HUES6 (cell line): ENCODE results near the gene MAFB.

Source experiments
- H3K27ac ChIP-seq: 2 replicates; pipeline ENCODE4 v1.7.0; 2013; ENCODE audit warnings: low read depth, mild to moderate bottlenecking, low read length, inconsistent platforms
- H3K27me3 ChIP-seq: 2 replicates; pipeline ENCODE4 v1.6.1; 2013; ENCODE audit warnings: low read length; ENCODE audit not compliant: control insufficient read depth, insufficient read depth
- H3K36me3 ChIP-seq: 2 replicates; pipeline ENCODE4 v1.6.1; 2013; ENCODE audit warnings: low read length; ENCODE audit not compliant: control insufficient read depth, insufficient read depth
- H3K4me1 ChIP-seq: 2 replicates; pipeline ENCODE4 v1.6.1; 2013; ENCODE audit warnings: low read length; ENCODE audit not compliant: control insufficient read depth, insufficient read depth
- H3K4me3 ChIP-seq: 2 replicates; pipeline ENCODE4 v1.5.1; 2013; ENCODE audit warnings: low read depth, low read length
- H3K9ac ChIP-seq: one replicate; pipeline ENCODE4 v1.6.1; 2013; ENCODE audit warnings: mild to moderate bottlenecking, low read length
- H3K9me3 ChIP-seq: 2 replicates; pipeline ENCODE4 v1.6.1; 2013; ENCODE audit warnings: low read depth, low read length; ENCODE audit not compliant: control insufficient read depth, insufficient read depth

Gene MAFB

GRCh38 chr20:40689943-40690835 lies 1.2 kb upstream of the MAFB start:
- no peak overlapping the region for H3K27ac ChIP-seq
- peaks cover 99% of the 10 kb centered on the region for H3K27me3 ChIP-seq
- no peaks in the 10 kb centered on the region for H3K9me3 ChIP-seq
- peaks cover 42% of the 10 kb centered on the region for H3K4me1 ChIP-seq
- no peaks in the 10 kb centered on the region for H3K36me3 ChIP-seq
- H3K9ac ChIP-seq, result peak overlapping the region; percentile 69
- H3K4me3 ChIP-seq, result peak overlapping the region; percentile 73

DNA sequence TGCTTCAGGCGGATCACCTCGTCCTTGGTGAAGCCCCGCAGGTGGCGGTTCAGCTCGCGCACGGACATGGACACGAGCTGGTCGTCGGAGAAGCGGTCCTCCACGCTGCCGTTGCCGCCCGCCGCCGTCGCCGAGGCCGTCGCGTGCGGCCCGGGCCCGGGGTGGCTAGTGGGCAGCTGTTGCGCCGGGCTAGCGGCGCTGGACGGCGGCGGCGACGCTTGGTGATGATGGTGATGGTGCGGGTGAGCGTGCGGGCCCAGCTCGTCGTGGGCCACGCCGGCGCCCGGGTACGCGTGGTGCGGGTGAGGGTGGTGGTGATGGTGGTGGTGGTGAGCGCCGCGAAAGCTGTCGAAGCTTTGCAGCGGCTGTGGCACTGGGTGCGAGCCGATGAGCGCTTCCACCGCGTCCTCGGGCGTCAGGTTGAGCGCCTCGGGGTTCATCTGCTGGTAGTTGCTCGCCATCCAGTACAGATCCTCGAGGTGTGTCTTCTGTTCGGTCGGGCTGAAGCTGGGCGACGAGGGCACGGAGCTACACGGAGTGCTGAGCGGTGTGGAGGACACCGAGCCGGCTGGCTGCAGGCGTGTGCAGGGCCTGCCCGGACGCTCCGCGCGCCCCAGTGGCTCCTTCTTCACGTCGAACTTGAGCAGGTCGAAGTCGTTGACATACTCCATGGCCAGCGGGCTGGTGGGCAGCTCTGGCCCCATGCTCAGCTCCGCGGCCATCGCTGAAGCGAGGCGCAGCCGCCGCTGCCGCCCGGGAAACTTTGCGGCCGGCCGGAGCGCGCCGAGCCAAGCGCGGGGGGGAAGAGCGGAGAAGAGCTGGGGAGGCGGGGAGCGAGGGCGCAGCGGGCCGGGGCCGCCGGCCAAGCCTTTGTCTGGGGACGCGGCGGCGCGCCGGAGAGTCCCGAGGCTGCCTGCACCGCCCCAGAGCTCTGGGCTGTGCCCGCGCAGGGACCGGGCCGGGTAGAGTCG lies 622 bp downstream of the MAFB start:
- no peak overlapping the region for H3K9ac ChIP-seq
- H3K27ac ChIP-seq, result no peak overlapping the region

GRCh38 chr20:40687384-40688128 lies 1.5 kb downstream of the MAFB start:
- peak overlapping the region; percentile 73 for H3K4me3 ChIP-seq
- peaks cover 99% of the 10 kb centered on the region for H3K27me3 ChIP-seq
- H3K9me3 ChIP-seq, result no peaks in the 10 kb centered on the region
- no peaks in the 10 kb centered on the region for H3K36me3 ChIP-seq
- H3K9ac ChIP-seq, result no peak overlapping the region
- H3K4me1 ChIP-seq, result peaks cover 46% of the 10 kb centered on the region
- no peak overlapping the region for H3K27ac ChIP-seq

More for the DNA sequence above, 622 bp downstream of the MAFB start:
- H3K4me3 ChIP-seq, result peak overlapping the region; percentile 73
- no peaks in the 10 kb centered on the region for H3K36me3 ChIP-seq
- H3K4me1 ChIP-seq, result peaks cover 45% of the 10 kb centered on the region
- H3K9me3 ChIP-seq, result no peaks in the 10 kb centered on the region
- peaks cover 99% of the 10 kb centered on the region for H3K27me3 ChIP-seq

DNA sequence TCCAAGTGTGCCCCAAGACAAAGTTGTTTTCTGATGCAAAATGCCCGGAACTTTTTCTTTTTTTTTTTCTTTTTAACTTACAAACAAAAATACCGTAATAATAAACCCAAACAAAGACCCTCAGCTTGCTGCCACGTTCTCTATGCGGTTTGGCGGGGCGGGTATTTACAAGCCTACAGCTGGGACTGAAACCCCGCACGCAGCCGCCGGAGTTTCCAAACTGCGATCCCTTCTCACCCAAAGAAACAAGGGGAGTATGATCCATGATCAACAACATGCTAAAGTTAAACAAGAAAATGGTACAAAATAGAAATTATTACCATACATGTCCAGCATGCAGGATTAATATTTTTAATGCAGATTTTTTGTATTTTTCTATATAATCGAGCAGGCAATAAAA lies 2.1 kb downstream of the MAFB start:
- no peaks in the 10 kb centered on the region for H3K9me3 ChIP-seq
- H3K36me3 ChIP-seq, result no peaks in the 10 kb centered on the region
- H3K4me1 ChIP-seq, result peaks cover 46% of the 10 kb centered on the region
- peaks cover 99% of the 10 kb centered on the region for H3K27me3 ChIP-seq
- no peak overlapping the region for H3K27ac ChIP-seq
- no peak overlapping the region for H3K9ac ChIP-seq
- H3K4me3 ChIP-seq, result peak overlapping the region; percentile 73

- Histone ChIP-seq H3K27me3 (peaks cover 99% of the 10 kb centered on the region), H3K9ac (no peak overlapping the region), H3K9me3 (no peaks in the 10 kb centered on the region), H3K36me3 (no peaks in the 10 kb centered on the region), H3K27ac (no peak overlapping the region), H3K4me1 (peaks cover 44% of the 10 kb centered on the region), H3K4me3 (peak overlapping the region; percentile 73)
Observed at GRCh38 chr20:40686434-40686882, 2.6 kb downstream of the MAFB start.

DNA sequence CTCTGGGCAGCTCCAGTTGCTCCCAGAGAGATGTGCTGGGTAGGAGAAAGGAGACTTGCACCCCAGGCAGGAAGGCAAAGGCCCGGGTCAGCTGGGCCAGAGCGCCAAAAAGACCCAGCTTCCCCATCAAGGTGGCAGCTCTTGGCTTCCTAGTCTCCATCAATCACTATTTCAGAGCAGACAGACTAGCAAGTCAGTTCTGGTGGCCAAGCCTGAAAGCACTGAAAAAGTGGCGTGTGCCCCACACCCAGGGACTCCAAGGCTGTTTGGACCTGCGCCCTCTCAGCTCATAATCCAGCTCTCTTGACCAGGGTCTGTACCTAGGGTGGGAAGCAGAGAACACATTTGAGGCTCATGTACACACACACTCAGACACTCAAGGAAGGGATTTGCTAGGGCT lies 3.7 kb downstream of the MAFB start:
- H3K27me3 ChIP-seq, result peaks cover 99% of the 10 kb centered on the region
- H3K9me3 ChIP-seq, result no peaks in the 10 kb centered on the region
- no peak overlapping the region for H3K9ac ChIP-seq

DNA sequence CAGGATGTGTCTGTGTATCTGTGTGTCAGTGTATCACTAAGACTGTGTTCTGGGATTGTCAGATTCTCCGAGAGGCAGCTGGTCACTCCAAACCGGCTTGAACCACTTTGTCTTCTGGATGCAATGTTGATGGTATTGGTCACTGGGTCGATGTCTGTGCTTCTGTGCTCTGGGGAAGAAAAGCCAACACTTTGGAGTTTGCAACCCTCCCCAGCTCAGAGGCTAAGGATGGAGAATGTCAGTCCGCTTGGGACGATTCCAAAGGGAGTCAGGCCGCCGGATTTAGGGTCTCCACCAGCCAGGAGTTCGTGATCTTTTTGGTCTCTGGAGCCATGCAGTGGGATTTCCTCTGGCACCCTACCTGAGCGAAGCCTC lies 5.2 kb downstream of the MAFB start:
- H3K4me1 ChIP-seq, result peaks cover 32% of the 10 kb centered on the region
- H3K4me3 ChIP-seq, result peak overlapping the region; percentile 58
- no peak overlapping the region for H3K27ac ChIP-seq
- no peaks in the 10 kb centered on the region for H3K36me3 ChIP-seq
- peaks cover 100% of the 10 kb centered on the region for H3K27me3 ChIP-seq
- H3K9me3 ChIP-seq, result no peaks in the 10 kb centered on the region
- H3K9ac ChIP-seq, result no peak overlapping the region

More for the DNA sequence above, 3.7 kb downstream of the MAFB start:
- no peak overlapping the region for H3K27ac ChIP-seq
- H3K36me3 ChIP-seq, result no peaks in the 10 kb centered on the region
- H3K4me1 ChIP-seq, result peaks cover 34% of the 10 kb centered on the region
- H3K4me3 ChIP-seq, result no peak overlapping the region

DNA sequence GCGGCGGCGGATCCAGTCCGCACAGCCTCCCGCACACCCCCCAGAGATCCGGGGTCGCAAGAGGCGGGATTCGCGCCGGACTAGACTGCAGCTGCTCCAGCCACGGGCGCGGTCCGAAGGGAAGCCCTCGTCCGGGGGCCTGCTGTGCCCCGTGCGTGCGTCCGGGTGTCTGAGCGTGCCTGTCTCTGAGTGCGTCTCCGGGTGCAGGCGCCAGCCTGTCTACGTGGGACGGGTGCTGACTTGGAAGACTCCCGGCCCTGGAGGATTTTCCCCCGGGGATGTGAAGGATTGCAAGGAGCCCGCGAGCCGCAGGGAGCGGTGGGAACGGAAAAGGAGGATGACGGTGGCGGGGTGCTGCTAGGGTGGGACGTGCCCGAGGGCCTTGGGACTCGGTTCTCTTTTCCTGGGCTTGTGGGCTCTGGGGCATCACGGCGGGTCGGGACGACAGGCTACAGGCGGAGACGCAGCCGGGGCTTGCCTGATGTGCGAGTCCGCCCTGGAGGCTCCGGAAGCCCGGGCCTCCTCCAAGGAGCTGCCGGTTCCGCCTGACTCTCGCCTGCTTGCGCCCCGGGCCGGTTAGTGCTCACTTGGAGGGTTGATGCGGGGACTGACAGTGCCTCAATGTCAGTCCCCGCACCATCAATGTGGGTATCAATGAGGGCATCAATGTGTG lies 5.7 kb downstream of the MAFB start:
- no peaks in the 10 kb centered on the region for H3K9me3 ChIP-seq
- H3K4me1 ChIP-seq, result peaks cover 29% of the 10 kb centered on the region
- peaks cover 100% of the 10 kb centered on the region for H3K27me3 ChIP-seq
- peak overlapping the region; percentile 58 for H3K4me3 ChIP-seq
- no peak overlapping the region for H3K9ac ChIP-seq
- no peak overlapping the region for H3K27ac ChIP-seq
- no peaks in the 10 kb centered on the region for H3K36me3 ChIP-seq

- Histone ChIP-seq H3K4me1 (peaks cover 27% of the 10 kb centered on the region), H3K9ac (no peak overlapping the region), H3K4me3 (peak overlapping the region; percentile 58), H3K27me3 (peaks cover 100% of the 10 kb centered on the region), H3K9me3 (no peaks in the 10 kb centered on the region), H3K36me3 (no peaks in the 10 kb centered on the region), H3K27ac (no peak overlapping the region)
Observed at GRCh38 chr20:40682104-40682981, 6.7 kb downstream of the MAFB start.
